ENCODE measurements around the gene IFIT1. TPM values are rescaled to one million over a fixed set of nuclear protein-coding genes. Genes with fewer than 3 reads are reported as not detected.
A peak's percentile ranks its signal among the peaks of the same experiment; 100 is the strongest.
"Not testable (repeated sequence)": the region's sequence is repeated elsewhere in the genome, so short reads cannot be mapped to it uniquely, and the experiment has no call there.

Gene IFIT1
- total RNA-seq, 2 donors from 2014 or later = 1.3 to 7.0 TPM

- TF ChIP-seq, protein P1, sequence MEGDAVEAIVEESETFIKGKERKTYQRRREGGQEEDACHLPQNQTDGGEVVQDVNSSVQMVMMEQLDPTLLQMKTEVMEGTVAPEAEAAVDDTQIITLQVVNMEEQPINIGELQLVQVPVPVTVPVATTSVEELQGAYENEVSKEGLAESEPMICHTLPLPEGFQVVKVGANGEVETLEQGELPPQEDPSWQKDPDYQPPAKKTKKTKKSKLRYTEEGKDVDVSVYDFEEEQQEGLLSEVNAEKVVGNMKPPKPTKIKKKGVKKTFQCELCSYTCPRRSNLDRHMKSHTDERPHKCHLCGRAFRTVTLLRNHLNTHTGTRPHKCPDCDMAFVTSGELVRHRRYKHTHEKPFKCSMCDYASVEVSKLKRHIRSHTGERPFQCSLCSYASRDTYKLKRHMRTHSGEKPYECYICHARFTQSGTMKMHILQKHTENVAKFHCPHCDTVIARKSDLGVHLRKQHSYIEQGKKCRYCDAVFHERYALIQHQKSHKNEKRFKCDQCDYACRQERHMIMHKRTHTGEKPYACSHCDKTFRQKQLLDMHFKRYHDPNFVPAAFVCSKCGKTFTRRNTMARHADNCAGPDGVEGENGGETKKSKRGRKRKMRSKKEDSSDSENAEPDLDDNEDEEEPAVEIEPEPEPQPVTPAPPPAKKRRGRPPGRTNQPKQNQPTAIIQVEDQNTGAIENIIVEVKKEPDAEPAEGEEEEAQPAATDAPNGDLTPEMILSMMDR (IDR thresholded peaks at IDR 0.05) = no peak
- no peak for TF ChIP-seq POLR2A (IDR thresholded peaks at IDR 0.05)
- Histone ChIP-seq H3K4me1 (peaks cover 6% of the 10 kb centered on the region), H3K4me3 (no peak overlapping the region), H3K27me3 (no peaks in the 10 kb centered on the region), H3K27ac (peak overlapping the region in 3 of 4 donors; percentile 6 to 41 (median 18)), H3K36me3 (replicated peaks in 1 of 2; ENCODE audit: insufficient read depth in 1 of 2, low read depth in 2 of 2) (no peaks in the 10 kb centered on the region), H3K9me3 (no peaks in the 10 kb centered on the region)
- intact Hi-C loops (cut with DNase I) = no loop called here
- DNase-seq = peak in 2 of 4 donors; percentile 25 to 44
- 78 to 80% methylated on average over 11 of the region's 11 CpGs for WGBS, 2 donors
- peak; percentile 73 for ATAC-seq
Measured at GRCh38 chr10:89404104-89405047, 12.0 kb downstream of the IFIT1 start.

DNA sequence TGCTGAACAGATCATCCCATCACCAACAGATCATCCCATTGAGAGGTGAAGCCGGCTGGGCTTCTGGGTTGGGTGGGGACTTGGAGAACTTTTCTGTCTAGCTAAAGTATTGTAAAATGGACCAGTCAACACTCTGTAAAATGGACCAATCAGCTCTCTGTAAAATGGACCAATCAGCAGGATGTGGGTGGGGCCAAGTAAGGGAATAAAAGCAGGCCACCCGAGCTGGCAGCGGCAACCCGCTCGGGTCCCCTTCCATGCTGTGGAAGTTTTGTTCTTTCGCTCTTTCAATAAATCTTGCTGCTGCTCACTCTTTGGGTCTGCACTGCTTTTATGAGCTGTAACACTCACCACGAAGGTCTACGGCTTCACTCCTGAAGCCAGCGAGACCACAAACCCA lies 13.8 kb downstream of the IFIT1 start:
- intact Hi-C loops (cut with DNase I); H3K27me3 ChIP-seq; H3K36me3 ChIP-seq (replicated peaks in 1 of 2; ENCODE audit: insufficient read depth in 1 of 2, low read depth in 2 of 2); DNase-seq; ATAC-seq; H3K4me1 ChIP-seq; H3K27ac ChIP-seq; H3K9me3 ChIP-seq; H3K4me3 ChIP-seq: not testable (repeated sequence)
- WGBS, 2 donors = 93 to 97% methylated on average over 9 of the region's 9 CpGs

- H3K4me1 ChIP-seq; H3K9me3 ChIP-seq; H3K27ac ChIP-seq; H3K36me3 ChIP-seq (replicated peaks in 1 of 2; ENCODE audit: insufficient read depth in 1 of 2, low read depth in 2 of 2); H3K4me3 ChIP-seq; ATAC-seq; intact Hi-C loops (cut with DNase I); H3K27me3 ChIP-seq; DNase-seq: not testable (repeated sequence)
- 89 to 90% methylated on average over 3 of the region's 3 CpGs for WGBS, 2 donors
Measured at GRCh38 chr10:89407792-89408191, 15.4 kb downstream of the IFIT1 start.

- DNase-seq; H3K9me3 ChIP-seq; ATAC-seq; H3K36me3 ChIP-seq (replicated peaks in 1 of 2; ENCODE audit: insufficient read depth in 1 of 2, low read depth in 2 of 2); H3K27ac ChIP-seq; H3K27me3 ChIP-seq; intact Hi-C loops (cut with DNase I); H3K4me3 ChIP-seq: not testable (repeated sequence)
- WGBS, 2 donors = 78 to 81% methylated on average over 5 of the region's 5 CpGs
- peaks cover 11% of the 10 kb centered on the region for H3K4me1 ChIP-seq
Measured at GRCh38 chr10:89409282-89409681, 16.9 kb downstream of the IFIT1 start.

DNA sequence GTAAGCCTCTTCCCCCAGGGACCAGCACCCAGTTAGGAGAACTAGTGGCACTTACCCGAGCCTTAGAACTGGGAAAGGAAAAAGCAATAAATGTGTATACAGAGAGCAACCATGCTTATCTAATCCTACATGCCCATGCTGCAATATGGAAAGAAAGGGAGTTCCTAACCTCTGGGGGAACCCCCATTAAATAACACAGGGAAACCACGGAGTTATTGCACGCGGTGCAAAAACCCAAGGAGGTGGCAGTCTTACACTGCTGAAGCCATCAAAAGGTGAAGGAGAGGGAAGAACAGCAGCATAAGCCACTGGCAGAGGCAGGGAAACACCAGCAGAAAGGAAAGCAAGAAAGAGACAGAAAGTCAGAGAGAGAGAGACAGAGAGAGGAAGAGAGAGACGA lies 18.1 kb downstream of the IFIT1 start:
- 83 to 97% methylated on average over 5 of the region's 5 CpGs for WGBS, 2 donors
- DNase-seq; ATAC-seq; H3K27ac ChIP-seq; H3K36me3 ChIP-seq (replicated peaks in 1 of 2; ENCODE audit: insufficient read depth in 1 of 2, low read depth in 2 of 2); H3K4me3 ChIP-seq; H3K9me3 ChIP-seq; intact Hi-C loops (cut with DNase I); H3K27me3 ChIP-seq: not testable (repeated sequence)
- peaks cover 11% of the 10 kb centered on the region for H3K4me1 ChIP-seq

GRCh38 chr10:89411135-89411534 lies 18.7 kb downstream of the IFIT1 start:
- H3K9me3 ChIP-seq; H3K27ac ChIP-seq; intact Hi-C loops (cut with DNase I); ATAC-seq; DNase-seq; H3K36me3 ChIP-seq (replicated peaks in 1 of 2; ENCODE audit: insufficient read depth in 1 of 2, low read depth in 2 of 2); H3K27me3 ChIP-seq; H3K4me3 ChIP-seq: not testable (repeated sequence)
- WGBS, 2 donors = 72 to 80% methylated on average over 2 of the region's 2 CpGs
- H3K4me1 ChIP-seq = peaks cover 17% of the 10 kb centered on the region

GRCh38 chr10:89412276-89412675 lies 19.9 kb downstream of the IFIT1 start:
- H3K4me3 ChIP-seq; H3K36me3 ChIP-seq (replicated peaks in 1 of 2; ENCODE audit: insufficient read depth in 1 of 2, low read depth in 2 of 2); DNase-seq; H3K9me3 ChIP-seq; ATAC-seq; H3K27me3 ChIP-seq; intact Hi-C loops (cut with DNase I); H3K27ac ChIP-seq: not testable (repeated sequence)
- 87 to 89% methylated on average over 10 of the region's 10 CpGs for WGBS, 2 donors
- H3K4me1 ChIP-seq = peaks cover 26% of the 10 kb centered on the region
